ENCODE measurements around the gene PACSIN2.
"Not testable (repeated sequence)": the region's sequence is repeated elsewhere in the genome, so short reads cannot be mapped to it uniquely, and the experiment has no call there.

PACSIN2 gene

DNA sequence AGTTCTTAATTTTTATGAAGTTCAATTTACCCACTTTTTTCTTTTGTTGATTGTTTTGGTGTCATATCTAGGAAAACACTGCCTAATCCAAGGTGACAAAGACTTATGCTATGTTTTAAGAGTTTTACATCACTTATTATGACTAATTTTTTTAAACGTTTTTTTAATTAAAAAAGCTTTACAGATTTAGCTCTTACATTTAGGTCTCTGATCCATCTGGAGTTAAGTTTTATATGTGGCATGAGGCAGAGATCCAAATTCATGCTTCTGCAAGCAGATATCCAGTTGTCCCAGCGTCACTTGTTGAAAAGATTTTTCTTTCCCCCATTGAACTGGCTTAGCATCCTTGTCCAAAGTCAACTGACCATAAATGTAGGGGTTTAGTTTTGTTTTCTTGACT is 72.6 kb downstream of the PACSIN2 start:
- DNase-seq, result no peak

DNA sequence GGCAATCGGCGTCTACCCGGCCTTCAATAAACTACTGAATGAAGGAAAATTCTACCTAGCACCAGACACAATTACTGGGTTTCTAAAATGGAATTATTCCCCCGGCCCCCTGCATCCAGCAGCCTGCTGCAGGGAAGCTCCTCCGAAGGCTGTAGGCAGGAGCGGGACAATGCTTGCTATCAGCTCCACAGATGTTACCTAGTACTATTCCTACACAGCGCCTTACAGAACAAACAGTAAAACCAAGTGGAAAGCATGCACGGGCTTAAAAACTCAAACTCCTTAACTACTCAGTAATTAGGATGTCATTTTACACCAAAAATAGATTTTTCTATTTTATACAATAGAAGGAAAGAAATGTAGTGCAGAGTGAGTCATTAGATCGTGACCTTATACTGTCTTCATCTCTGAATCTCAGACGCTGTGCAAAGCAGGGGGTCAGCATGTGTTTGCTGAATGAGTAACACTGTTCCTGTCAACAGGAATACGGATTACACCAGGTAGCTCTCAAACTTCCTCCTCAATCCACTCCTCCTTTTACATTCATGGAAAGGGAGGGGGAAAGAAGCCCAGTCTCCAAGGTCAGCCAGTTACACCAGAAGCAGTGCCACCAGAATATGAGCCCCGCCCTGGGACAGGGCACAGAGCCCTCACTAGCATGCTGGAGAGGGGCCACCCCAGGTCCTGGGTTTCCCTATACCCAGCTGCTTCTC is 74.9 kb downstream of the PACSIN2 start:
- no peak for DNase-seq

DNA sequence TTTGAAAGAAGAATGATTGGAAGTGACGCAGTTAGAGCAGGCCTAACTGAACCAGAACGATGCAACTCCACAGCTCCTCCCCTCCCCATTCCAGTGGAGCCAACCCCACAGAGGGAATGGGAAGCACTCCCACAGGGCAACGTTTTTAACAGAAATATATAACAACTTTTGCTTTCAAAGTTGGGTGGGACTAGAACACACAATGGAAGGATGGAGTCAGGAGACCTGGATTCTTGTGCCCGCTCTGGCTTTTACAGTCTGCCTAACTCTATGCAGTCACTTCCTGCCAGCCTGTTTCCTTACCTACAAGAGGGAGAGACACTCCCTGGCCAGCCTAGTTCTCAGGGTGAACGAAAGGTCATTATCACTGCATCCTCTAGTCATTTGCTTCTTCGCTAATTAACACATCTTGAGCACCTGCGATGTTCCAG is 75.5 kb downstream of the PACSIN2 start:
- no peak for DNase-seq

DNA sequence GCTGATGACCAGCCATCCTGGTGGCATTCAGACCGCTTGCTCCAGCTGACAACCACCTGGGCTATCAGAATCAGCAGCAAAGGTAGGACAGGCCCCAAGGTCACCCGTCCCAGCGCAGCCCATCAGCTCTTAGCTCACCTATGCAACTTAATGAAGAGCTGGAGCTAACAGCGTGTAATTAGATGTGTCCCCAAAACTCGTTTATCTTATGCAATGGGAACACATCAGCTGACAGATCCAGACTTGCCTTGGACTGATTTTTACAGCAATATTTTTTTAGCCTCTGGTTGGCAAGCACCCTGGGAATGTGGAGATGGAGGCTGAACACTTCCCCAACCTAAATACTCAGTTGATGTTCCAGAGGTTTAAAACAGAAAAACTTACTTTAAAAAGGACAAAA is 76.0 kb downstream of the PACSIN2 start:
- DNase-seq, result no peak

DNA sequence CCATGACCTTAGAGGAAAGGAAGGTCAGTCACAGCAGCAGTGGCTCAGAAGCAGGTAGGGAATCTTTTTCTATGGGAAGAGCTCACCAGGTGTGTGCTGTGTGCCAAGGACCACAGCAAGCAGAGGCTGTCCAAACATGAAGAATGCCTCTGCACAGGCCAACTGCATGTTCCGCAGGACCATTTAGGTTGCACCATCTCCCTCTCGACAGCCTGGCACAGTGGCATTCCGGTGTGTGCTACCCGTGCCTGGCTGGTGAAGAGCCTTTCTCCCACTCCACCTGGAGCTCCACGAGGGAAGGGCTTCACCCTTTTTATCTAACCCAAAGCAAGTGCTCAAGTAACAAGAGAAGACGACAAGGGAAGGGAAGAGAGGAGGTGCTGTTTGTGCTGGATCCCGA is 76.5 kb downstream of the PACSIN2 start:
- no peak for DNase-seq

DNA sequence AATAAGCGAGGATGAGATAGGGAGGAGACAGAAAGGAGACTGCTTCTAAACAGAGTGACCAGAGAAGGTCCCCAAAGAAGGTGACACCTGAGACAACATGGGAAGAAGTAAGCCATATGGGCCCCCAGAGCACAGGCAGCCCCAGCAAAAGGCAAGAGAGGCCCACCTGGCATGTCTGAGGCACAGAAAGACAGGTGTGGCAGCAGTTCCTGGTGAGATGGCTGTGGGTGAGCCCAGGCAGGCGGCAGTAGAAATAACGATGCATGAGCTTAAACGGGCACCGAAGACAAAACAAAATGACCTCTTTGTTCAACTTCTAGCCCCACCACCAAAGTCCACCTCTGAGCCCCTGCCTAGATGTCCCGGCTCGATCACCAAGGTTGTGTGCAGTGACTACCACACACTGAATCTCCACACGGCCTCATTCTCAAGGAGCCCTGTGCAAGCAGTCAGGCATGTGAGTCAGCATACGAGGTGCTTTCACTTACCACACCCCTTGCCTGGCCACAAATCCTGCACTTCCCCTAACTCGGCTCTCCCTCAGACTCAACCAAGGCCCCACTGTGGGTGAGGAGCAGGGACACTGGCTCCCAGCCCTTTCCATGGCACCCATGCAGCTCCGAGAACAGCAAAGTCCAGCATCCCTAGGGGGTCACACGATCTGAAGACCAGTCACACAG is 77.6 kb downstream of the PACSIN2 start:
- DNase-seq, result peak in 1 of 2 experiments; percentile 2

DNA sequence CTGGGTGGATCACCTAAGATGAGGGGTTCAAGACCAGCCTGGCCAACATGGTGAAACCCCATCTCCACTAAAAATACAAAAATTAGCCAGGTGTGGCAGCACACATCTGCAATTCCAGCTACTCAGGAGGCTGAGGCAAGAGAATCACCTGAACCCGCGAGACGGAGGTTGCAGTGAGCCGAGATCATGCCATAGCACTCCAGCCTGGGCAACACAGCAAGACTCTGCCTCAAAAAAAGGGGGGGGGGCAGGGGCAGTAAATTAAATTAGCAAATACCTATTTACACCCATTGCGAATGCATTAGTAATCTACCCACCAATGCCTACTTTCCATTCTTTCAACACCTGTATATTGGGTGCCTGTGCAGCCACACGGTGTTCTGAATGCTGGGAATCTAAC is 78.3 kb downstream of the PACSIN2 start:
- DNase-seq, result not testable (repeated sequence)

DNA sequence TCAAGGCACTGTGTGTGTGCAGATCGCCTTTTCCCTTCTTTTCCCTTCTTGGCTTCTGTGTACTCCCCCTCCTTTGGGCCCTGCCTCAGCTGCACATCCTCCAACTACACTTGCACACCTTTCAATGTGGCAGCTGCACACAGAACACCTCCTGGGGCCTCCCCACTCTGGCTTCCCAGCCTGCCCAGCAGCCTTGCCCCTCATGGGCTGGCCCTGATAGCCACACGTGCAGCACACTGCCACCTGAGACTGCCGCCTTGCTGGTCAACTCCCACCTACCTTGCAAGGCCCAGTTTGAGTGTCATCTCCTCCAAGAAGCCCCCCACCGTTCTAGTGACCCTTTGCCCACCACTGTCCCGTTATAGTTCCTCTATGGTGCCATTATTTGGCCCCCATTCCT is 80.6 kb downstream of the PACSIN2 start:
- DNase-seq, result no peak

DNA sequence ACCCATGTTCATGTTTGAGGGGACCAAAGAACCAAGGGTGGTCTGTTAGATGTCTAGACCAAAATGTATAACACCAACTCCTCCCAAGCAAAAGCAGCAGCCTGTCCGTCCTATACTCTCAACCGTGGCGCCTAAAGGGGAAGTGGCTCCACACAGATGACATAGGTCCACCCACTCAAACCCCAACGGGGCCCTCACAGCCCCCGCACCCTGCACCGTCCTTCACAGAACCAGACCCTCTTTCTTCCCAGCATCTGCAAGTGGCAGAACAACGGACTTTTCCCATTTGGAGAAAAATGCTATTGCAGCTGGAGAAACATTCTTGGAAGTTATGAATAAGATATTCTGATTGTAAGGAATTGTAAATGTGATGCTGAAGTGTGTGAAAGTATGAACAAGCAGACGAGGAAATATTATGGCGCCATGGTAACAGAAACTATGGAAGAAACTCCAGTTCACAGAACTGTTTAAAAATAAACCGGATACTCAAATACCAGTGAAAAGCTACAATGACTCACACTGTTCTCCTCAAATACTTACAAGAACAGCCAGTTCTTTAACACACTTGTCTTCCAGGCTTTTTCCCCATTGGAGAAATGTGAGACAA is 81.4 kb downstream of the PACSIN2 start:
- DNase-seq, result no peak

DNA sequence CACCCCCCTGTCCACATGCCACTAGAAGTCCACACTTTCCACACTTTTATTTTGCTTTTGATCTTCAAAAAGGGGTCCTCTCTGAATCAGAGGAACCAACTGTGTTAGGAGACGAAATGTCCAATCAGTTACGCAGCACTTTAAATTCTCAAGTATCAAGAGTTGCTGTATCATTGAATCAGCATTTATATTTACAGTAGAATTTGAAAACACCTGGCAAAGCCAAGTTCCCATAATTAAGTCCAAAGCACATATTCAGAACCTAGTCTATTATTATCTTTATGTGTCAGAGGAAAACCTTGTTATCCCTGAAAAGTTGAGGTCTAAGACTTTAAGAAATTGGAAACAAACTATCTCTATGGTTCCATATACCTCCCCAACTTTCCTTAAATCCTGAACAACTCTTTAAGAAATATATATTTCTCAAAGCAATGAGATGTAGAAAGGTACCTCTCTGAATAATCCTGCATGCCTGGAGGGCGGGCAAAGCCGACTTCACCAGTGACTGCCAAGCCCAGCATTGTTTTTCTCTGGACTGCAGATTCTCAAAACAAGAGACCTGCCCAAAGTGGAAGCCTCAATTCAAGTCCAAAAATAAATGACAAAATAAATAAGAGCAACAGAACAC is 82.0 kb downstream of the PACSIN2 start:
- no peak for DNase-seq

DNA sequence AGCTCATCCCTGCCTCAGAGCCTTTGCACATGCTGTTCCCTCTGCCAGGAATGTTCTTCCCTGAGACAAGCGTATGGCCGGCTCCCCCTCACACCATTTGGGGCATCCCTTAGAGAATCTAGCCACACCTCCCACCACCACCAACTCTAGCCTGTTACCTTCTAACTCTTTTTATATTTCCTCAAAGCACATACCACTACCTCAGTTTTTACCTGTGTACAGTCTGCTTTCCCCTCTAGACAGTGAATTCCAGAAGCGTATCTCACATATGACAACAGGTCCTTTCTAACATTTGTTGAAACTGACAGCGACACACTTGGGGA is 82.8 kb downstream of the PACSIN2 start:
- DNase-seq, result no peak

DNA sequence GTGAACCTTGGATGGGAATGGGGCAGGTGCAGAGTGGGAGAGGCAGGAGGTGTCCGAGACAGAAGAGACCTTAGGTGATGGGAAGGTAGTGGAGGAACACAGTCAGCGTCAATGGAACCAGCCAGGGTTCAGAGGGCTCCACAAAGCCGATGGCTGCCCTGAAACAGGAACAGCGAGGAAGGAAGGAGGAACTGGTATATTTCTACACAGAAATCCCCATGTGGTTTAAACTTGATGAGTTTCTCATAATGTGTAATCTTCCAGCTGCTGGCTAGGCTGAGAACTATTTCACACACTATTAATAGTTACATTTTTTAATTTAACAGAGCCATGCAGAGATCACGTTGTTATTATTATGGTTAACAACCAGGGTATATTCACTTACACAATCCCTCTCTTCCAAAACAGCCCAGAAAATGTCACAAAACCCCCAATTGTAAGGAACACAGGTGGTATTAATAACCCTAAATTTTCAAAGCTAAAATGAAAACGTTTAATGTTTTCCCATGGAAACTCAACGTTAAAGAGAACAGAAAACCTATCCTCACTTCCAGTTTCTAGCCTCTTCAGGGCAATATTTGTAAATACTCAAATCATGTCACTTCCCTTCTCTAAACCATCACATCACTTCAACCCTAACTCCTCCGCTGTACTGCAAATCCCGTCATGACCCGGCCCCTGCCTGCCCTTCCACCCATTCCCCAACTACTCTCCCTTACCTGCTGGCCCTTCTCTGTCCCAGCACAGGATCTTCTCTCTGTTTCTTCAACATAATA is 83.3 kb downstream of the PACSIN2 start:
- no peak for DNase-seq

DNA sequence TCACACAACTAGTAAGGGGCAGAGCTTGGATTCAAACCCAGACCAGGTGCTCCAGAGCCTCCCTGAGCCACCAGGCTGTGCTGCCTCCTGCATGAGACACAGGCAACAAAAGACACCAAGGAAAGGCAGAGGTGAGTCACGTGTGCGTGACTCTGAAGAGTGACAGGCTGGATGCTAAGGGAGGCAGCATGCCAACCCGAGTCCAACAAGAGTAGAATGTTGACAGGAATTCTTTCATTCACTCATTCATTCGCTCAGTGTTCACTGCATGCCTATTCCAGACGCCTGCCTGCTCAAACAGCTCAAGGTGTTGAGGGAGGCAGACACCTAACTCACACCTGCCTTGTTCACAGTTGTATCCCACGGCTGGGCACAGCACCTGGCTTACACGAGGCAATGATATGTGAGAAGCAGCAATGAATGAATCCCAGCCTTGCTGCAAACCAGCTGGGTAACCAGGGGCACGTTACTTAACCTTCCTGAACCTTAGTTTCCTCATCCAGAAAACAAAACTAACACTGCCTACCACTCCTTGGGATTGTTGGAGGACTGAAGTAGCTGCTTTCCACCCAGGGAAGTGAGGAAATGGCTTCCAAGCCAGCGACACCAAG is 84.0 kb downstream of the PACSIN2 start:
- no peak for DNase-seq

DNA sequence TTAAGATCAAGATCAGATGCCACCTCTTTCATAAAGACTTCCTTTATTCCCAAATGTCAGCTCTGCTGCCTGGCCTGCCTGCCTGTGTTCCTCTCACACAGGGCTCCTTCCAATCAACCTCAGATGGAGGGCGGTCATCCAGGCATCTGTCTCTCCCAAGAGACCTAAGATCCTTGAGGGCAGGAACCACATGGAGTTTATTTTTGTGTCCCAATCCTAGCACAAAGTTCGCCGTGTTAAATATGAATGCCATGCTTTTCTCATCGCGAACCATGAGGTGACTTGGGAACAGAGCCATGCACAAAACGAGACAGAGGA is 85.2 kb downstream of the PACSIN2 start:
- no peak for DNase-seq

DNA sequence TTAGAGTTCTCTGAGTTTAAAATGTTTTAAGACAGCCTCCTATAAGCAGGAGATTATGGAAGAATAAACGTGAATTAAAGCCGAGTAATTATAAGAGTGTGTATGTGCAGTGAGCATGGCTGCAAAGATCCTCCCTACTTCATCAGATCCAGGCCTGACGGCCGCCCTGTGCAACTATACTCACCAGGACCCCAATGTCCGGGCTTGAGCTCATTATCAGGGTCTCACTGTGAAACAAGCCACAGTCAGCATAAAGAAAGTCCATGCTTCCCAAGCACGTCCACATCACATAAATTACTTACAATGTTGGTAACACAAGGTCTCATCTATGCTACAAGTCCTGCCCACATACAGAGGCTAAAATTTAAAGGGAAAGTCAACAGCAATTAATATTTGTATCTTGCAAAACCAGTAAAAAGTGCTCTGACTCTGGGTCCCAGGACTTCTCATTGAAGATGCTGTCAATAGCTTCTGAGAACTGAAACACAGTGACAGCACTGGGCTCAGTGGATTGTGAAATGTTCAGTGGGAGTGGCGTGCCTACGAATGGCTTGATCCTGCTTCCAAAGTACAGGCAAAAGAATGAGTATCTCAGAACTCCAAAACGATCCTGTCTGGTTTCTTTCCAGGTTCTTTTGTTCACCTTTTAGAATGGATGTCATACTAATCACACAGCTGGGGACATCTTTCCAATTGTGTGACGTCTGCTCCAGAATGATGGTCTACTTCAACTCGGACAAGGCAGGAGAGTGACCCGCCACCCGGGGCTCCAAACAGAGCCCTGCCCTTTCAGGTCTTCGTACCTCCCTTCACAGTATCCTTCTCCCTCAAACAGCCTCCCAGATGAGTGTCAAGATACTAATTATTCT is 85.7 kb downstream of the PACSIN2 start:
- DNase-seq, result no peak

DNA sequence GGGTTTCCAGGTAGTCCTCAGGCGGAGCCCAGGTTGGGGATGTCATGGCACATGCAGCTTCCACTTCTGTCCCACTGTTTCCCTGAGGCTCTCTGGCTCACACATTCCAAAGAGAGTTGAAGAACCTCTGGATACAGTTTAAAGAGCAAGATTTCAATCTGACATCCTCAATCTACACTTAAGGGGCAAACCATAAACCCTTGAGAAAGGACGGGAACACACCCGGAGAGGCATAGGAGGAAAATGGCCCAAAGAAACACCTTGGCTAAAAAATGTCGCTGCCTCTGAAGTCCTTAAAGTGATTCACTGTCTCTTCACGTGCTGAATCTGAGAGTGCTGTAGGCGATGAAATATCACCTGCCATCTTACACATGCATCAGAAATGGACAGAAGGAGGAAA is 87.0 kb downstream of the PACSIN2 start:
- DNase-seq, result no peak

DNA sequence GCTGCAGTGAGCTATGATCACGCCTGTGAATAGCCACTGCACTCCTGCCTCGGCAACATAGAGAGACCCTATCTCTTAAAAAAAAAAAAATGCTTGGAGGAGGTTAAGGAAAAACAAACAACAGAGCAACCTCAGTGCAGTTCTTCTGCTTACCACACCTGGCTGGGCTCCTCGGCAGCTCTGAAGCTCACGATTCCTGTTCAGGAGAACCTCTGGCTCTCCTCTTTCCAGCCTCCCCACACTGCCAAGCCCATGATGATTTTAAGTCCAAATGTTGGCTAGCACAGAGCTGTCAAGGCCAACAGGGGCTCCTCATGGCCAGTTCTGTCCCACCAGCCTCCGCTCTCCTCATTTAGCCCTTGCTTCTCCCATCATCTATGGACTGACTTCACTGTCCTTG is 88.2 kb downstream of the PACSIN2 start:
- no peak for DNase-seq

DNA sequence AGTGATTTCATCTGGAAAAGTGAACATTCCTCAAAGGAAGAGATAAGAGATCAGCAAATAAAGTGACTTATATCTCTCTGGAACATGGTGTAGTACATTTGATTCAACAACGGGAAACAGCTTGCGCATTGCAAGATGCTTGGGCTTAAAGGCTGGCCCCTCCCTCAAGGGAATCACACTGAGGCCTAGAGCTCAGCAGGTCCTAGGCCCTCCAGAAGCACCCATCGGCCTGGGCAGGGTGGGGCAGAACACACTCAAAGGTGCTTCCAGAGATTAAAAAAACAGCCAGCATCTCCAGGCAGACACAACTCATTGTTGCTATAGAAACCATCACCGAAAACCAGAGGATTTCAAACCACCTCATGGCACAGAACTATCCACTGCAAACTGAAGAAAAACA is 88.8 kb downstream of the PACSIN2 start:
- DNase-seq, result no peak

DNA sequence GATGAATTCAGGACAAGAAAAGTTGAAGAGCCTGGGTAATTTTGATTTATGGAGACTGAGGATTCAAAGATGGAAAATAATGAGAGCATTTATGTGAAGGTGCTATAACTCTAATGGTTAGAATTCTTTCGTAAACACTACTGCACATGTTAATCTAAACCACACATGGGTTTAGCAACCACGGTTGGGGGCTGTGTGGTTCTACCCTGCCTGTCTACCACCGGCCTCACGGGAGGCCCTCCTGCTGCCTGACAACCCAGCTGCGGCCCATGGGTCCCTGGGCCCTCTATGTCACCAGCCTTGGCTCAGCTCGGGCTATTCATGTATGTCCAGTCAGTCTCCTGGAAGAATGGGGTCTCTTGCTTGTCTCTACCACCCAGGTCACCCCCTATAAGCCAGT is 89.4 kb downstream of the PACSIN2 start:
- DNase-seq, result no peak

DNA sequence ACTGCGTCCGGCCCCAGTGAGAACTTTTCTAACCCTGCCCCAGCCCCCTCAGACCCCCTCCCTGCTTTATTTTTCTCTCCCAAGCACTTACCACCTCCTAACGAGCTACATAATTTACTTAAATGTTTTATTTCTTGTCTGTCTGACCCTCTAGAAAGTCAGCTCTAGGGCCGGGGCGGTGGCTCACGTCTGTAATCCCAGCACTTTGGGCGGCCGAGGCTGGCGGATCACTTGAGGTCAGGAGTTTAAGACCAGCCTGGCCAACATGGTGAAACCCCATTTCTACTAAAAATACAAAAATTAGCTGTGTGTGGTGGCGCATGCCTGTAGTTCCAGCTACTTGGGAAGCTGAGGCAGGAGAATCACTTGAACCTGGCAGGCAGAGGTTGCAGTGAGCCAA is 89.9 kb downstream of the PACSIN2 start:
- DNase-seq, result not testable (repeated sequence)

DNA sequence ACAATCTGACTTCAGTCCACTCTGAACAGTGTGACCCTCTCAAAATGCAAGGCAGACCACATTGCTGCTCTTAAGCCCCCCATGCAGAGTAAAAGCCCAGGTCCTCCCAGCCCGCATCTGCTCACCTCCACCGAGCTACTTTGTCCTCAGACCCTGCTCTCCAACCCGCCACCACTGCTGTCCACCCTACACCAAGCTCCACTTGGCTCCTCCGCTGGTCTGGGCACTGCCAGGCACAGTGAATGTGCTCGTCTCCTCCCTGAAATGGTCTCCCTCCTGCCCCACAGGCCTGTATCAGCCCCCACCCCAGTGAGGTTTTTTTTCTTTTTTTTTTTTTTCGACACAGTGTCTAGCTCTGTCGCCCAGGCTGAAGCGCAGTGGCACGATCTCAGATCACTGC is 90.5 kb downstream of the PACSIN2 start:
- no peak for DNase-seq
